Measurements from ENCODE around the gene LENG1.
"Not testable (repeated sequence)": the region's sequence is repeated elsewhere in the genome, so short reads cannot be mapped to it uniquely, and the experiment has no call there.

Gene LENG1

DNA sequence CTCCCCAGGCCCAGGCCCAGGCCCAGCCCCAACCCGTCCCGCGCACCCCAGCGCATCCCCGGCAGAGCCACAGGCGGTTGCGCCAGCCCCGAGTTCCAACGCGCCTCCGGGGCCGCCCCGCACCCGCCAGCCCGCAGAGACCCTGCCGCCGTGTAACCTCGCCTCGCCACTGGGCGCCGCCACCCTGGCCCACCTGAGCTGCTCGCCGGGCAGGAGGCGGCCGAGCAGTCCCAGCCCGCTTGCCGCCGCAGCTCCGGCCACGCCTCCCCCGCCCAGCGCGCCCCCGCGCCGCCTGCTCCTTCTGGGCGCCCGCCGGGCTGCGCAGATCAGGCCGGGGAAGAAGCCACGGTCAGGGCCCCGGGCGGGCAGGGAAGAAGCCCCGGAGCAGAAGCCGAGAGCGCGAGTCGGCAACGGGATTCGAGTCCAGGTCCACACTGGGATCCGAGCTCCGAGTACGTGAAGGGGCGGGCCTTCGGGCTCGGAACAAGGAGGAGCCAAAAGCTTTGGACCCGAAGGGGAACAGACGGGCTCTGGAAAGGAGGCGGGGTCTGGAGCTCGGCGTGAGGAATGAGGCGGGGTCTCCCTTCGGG is 29.7 kb upstream of the LENG1 start, which contains the start of gene MBOAT7:
TSS of gene MBOAT7 (minus strand) at position 436 of the 590 bp plus-strand sequence. CDS start 1,072 bp downstream, outside the sequence.
- DNase-seq, result no peak

DNA sequence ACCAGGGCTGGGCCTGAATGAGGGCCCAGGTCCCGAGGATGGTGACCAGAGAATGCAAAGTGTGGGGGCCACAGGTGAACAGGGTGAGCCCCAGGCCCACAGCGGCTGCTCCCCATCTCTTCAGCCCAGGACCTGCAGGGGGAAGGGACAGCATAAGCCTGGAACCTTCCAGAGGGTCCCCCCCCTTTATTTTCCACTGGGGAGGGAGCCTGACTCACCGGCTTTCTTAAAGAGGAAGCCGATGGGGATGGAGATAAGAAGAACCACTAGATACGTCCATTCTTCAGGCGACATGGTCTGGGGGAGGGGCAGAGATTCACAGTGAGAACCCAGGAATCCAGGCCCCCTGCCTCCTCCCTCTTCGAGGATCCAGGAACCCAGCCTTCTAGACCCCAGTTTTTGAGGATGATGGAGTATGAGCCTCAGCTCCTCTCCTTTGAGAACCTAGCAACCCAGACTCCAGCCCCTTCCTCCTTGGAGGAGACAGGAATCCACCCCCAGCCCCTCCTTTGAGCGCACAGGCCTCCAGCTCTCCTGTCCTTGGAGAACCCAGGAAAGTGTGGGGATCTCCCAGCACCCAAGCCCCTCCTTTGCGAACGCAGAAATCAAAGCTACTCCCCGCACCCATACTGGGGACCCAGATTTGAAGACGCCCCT is 28.8 kb upstream of the LENG1 start:
- DNase-seq, result no peak

DNA sequence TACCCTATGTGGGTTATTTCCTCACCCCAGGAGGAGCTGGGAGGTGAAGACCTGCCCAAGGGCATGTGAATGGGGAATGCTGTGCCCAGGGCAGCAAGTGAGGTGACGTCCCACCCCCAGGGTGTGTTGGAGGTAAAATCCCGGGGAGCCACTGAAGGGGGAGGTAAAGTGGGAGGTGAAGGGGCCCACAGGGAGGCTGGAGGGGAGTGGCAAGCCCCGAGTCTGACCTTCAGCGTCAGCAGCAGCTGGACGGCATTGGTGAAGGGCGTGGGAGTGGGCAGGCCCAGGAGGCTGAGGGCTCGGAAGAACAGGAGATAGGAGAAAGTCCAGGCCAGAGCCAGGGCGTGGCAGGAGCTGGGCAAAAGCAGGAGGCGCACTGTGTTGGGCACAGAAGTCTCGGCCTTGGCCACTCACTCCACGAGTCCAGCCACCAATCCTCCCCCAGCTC is 27.4 kb upstream of the LENG1 start:
- DNase-seq, result no peak

DNA sequence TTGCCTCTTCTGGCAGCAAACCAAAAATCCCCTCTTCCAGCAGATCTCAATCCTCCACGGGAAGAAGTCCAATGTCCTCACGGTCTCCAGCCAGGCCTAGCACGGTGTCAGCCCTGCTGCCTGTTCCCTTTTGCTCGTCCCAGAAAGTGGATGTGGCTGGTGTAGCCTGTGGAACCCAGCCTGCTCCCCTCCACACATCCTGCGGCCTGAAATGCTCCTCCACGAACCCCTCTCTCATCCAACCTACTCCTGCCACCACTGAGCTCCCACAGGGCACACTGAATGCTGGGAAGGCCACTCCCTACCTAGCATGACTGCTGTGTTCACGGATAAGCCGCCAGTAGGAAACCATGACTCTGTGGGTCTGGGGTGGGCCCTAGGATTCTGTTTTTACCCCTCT is 26.8 kb upstream of the LENG1 start:
- DNase-seq, result no peak

DNA sequence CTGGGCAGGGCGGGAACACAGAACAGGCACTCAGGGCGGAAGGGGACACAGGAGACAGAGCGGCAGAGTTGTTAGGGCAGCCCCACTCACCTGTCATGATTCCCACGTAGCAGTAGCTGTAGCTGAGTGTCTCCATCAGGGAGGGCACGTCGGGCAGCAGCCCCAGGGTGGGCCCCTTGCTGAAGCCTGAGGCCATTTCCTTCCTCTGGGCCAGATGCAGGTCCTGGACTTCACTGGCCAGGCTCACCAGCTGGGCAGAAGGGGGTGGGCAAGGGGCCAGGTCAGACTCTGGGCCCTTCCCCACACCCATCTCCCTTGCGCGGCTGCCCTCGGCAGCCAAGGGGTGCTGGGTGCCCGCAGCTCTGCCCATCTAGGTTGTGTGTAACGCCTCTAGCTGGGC is 23.9 kb upstream of the LENG1 start:
- DNase-seq, result no peak

DNA sequence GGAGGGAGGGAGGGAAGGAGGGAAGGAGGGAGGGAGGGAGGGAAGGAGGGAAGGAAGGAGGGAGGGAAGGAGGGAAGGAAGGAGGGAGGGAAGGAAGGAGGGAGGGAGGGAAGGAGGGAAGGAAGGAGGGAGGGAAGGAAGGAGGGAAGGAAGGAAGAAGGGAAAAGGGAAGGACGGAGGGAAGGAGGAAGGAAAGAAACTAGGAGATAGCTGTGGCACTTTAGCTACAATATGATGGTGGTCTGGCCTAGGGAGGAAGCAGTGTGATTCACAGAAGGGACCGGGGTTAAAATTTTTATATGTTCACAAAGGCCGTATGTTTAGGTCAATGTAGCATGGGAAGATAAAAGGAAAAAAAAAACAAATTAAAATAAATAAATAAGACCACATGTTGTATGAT is 22.4 kb upstream of the LENG1 start:
- not testable (repeated sequence) for DNase-seq

GRCh38 chr19:54180691-54181091 is 21.2 kb upstream of the LENG1 start:
- DNase-seq, result no peak

GRCh38 chr19:54179921-54180461 is 20.5 kb upstream of the LENG1 start:
- no peak for DNase-seq

DNA sequence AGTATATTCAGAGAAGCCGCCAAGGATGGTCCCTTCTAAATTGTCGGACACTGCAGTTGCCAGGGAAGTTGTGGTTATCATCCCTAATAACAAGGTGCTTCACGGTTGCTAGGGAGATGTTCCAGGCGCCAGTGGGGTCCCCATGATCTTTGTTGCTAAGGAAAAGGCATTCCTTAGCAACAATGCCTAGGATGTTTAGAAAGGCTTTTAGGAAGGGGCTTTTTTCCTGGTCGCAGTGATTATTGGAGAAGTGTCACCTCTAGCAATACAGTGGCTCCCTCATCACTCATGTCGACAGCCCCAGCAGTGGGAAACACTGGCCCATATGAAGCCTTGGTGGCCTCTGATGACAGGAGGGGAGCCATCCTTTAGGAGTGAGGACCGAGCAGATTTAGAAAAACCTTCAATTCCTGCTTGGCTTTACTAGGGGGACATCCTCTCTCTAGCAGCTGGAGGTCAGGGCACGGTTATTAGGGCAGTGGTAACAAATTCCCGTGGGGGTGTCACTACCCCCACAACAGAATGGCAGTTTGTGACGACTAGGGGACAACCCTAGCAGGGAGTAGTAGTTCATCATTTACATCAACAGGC is 19.8 kb upstream of the LENG1 start:
- no peak for DNase-seq

DNA sequence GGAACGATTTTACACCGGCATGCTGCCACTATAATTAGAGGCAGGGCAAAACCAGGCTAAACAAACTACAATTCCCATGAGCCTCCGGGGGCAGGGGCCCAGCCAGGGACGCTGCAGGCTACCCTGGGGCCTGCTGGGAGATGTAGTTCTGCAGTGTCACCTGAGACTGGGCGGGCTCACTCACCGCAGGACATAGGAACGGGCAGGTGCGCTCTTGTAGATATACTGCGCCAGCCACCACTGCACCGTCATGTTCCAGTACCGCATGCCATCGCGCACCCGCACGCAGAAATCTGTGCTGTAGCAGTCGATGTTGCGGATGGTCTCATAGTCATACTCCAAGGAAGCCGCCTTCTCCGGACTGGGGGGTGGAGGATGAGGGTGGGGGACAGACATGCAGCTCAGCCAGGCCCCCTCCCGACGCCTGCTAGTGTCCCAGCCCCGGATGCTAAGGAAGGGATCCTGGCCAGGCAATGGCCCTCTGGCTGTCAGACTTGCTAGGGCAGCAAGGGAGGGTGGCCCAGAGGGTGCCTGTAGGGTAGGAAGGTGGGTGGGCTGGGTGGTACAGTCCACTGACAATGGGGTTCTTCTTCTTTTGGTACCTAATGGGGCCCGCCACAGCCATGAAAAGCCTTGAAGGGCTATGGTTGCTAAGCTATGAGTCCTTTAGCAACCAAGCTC is 19.2 kb upstream of the LENG1 start:
- peak; percentile 23 for DNase-seq

GRCh38 chr19:54173951-54174834 is 14.7 kb upstream of the LENG1 start:
- no peak for DNase-seq

DNA sequence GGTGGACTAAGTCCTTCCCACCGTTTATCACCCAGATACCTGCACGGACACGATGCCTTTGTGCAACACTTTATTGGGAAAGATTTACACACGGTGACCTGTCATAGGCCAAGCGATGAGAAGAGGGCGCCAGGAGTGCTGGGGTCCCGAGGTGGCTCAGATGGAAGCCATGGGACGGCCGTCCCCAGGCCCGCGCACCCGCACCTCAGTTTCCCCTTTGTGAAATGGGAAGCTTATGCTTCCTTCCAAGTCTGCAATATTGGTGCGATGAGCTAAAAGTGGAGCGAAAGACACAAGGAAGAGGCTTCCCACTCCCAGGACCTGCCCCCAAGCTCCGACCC is 13.8 kb upstream of the LENG1 start:
- DNase-seq, result no peak

DNA sequence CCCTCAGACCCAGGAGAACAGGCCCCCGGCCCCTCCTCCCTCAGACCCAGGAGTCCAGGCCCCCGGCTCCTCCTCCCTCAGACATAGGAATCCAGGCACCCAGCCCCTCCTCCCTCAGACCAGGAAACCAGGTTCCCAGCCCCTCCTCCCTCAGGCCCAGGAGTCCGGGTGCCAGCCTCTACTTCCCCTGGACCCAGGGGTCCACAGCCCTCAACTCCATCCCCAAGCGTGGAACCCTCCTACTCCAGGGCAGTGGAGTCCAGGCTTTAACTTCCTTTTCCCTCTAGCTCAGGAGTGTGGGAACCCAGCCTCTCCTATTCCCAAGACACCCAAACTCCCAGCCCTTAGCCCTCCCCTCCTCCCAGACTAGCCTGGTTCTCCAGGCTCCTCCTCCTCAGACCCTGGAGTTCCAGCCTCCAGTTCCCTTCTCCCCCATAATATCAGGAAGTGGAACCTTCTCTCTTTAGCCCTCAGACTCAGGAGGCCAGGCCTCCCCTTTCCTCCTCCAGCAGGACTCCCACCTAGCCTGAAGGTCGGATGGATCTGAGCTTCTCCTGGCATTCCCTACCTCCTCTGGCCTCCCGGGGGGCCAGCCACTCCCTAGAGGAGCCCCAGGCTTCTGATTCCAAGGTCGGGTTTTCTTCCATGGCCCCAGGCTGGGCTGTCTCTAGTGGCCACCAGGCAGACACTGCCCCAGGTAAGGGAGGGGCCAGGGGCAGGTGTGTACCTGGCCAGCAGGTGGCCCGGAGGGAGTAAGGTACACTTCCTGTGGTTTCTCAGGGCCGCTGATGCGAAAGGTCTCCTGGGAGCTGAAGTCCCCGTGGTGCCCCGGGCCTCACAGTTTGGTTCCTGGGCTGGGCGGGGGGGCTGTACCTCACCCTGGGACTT is 13.2 kb upstream of the LENG1 start, which contains the start of gene TMC4:
TSS of gene TMC4 (minus strand) at position 690 of the 888 bp plus-strand sequence. CDS start at position 647, 43 bp downstream.
- DNase-seq, result peak; percentile 78

DNA sequence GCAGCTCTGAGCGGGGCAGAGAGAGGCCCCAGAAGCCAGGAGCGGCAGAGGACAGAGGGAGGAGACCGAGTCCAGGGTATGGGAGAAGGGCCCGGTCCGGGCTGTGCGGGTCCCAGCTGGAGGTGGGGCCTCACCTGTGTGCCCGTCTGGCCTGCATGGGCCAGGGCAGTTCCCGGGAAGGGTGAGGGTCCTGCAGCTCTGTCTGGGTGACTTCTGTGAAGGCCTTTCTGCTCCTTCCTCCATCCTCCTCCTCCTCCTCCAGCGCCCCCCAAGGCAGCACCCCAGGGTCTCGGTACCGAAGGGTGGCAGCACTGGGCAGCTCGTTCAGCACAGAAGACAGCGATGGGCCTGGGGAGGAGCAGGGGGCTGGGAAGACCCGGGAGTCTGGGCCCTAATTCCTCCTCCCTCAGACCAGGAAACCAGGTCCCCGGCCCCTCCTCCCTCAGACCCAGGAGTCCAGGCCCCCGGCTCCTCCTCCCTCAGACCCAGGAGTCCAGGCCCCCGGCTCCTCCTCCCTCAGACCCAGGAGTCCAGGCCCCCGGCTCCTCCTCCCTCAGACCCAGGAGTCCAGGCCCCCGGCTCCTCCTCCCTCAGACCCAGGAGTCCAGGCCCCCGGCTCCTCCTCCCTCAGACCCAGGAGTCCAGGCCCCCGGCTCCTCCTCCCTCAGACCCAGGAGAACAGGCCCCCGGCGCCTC is 12.4 kb upstream of the LENG1 start:
- DNase-seq, result not testable (repeated sequence)

DNA sequence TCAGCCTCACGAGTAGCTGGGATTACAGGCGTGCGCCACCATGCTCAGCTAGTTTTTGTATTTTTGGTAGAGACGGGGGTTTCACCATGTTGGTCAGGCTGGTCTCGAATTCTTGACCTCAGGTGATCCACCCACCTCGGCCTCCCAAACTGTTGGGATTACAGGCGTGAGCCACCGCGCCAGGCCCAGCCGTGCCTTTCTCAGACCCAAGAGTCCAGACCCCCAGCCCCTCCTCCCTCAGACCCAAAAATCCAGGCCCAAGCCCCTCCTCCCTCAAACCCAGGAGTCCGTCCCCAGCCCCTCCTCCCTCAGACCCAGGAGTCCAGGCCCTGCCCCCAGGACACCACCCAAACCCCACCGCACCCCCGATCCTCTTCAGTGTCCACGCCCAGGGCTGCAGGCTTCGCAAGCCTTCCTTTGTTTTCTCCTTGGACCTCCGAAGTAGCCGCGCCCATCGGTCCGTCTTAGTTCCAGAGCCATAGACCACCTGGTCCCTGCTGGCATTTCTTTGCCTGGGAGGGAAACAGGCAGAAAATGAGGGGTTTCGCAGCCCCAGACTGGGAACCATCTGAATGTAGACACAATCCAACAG is 9.7 kb upstream of the LENG1 start:
- no peak for DNase-seq

GRCh38 chr19:54168174-54168917 is 8.8 kb upstream of the LENG1 start:
- peak; percentile 79 for DNase-seq

DNA sequence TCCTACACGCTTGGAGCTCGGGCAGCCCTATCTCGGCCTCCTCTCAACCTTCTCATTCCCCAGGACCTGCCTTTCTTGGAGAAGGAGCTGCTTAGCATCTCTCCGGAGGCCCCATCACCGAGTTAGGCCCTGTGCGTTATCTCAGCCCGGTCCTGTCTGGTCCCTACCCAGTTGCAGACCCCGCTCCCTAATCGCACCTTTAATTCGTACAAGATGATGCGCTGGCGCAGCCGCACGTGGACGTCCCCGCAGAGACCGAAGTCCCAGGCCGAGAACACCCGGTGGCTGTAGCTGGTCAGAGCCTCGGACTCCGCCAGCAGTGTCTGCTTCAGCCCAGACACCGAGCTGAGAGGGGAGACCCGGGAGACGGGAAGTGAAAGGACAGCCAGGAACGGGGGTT is 5.7 kb upstream of the LENG1 start:
- DNase-seq, result no peak

GRCh38 chr19:54164369-54165068 is 5.0 kb upstream of the LENG1 start:
- no peak for DNase-seq

DNA sequence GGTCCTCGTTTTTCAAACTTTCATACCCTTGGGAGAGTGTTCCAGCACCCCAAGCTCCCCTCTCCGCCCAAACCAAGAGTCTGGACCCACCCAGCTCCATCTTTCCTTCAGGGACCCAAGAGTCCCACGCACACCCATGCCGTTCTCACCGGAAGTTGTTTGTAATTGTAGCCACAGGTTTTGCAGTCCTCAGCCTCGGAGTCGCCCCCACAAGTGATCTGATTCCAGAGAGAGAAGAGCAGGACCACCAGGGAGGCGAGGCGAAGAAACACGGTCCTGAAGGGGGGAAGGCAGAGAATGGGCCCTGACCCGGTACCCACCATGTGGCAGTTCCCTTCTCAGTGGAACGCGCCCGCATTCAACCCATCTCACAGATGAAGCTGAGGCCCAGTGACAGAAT is 3.4 kb upstream of the LENG1 start:
- DNase-seq, result no peak
